IPS DF 19.7 (cell line): ENCODE measurements around the gene ZDHHC9.

ENCODE experiments used
- DNase-seq: peaks from one replicate; pipeline ENCODE4 v3.0.0-alpha.2; 2013; ENCODE audit warnings: low read depth, low spot score

ZDHHC9 gene

DNA sequence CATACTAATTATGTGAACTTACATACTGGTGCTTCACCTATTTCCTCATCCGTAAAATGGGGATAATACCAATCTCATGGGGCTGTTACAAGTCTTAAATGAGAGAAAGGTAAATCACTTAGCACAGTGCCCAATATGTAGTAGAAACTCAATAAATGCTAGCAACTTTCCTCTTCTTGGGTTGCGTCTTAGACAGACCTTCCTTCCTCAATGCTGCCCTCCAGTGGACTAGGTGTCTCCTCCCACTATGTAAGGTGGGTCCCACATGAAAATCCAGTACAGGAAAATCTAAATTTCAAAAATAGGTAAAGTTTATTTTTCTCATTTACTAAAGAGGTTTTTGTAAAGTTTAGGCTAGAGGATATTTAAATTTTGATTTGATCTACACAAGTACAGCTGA, 20.6 kb downstream of the ZDHHC9 start:
- no peak for DNase-seq

DNA sequence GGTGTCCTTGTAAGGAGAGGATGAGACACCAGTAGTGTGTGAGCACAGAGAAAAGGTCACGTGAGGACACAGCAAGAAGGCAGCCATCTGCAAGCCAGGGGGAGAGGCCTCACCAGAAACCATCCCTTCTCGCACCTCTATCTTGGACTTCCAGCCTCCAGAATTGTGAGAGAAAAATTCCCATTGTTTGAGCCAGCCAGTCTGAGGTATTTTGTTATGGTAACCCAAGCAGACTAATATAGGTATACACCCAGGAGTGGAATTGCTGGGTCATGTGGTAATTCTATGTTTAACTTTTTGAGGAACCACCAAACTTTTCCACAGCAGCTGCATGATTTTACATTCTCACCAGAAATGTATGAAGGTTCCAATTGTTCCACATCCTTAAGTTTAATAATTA, 25.6 kb downstream of the ZDHHC9 start:
- DNase-seq = no peak

DNA sequence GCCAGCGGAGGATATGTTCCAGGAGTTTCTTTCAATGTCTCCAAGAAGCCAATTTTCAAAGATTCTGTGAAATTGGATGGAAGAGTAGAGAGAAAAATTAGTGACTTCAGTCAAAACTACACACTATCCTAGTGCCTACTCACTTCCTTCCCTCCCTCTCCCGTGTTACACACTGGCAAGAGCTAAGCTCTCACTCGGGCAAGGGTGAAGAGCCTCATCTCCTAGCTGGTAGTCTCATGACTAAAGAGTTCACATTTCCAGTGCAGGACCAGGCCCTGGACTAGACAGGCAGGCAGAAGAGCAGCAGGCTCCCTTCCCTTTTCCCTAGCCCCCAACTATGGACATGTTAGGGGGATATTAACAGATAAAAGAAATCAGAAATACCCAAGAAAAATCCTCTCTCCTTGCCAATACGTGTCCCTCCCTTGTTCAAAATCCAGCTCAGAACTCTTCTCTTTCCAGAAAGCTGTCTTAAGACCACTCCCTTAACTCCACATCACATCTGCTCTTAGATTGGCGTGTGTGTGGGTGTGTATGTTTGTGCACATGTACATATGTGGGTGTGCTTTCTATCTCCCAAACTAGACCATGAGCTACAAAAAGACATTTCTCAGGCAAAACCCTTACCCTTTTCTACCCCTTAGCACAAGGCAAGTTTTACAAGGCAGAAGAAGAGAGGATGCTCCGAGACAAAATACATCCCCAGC, 29.9 kb downstream of the ZDHHC9 start:
- DNase-seq = no peak

DNA sequence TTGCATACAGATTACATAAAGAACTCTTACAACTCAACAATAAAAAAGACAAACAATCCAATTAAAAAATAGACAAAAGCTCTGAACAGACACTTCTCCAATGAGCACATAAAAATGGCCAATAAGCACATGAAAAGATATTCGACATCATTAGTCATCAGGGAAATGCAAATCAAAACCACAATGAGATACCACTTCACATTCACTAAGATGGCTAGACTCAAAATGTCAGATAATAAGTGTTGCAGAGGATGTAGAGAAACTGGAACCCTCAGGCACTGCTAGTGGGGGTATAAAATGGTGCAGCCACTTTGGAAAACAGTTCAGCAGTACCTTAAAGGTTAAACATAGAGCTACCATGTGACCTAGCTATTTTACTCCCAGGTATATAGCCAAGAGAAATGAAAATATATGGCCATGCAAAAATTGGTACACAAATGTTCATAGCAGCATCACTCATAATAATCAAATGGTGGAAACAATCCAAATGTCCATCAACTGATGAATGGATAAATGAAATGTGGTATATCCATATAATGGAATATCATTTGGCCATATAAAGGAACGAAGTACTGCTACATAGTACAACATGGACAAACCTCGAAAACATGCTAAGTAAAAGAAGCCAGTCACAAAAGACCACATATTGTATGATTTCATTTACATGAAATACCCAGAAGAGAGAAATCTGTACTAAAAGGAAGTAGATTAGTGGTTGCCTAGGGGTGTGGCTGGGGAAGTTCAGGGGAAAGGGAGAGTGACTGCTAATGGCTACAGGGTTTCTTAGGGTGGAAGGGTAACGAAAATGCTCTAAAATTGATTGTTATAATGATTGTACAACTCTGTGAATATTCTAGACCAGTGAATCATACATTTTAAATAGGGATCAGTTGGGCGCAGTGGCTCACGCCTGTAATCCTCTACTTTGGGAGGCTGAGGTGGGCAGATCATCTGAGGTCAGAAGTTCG, 34.6 kb downstream of the ZDHHC9 start:
- DNase-seq = no peak

DNA sequence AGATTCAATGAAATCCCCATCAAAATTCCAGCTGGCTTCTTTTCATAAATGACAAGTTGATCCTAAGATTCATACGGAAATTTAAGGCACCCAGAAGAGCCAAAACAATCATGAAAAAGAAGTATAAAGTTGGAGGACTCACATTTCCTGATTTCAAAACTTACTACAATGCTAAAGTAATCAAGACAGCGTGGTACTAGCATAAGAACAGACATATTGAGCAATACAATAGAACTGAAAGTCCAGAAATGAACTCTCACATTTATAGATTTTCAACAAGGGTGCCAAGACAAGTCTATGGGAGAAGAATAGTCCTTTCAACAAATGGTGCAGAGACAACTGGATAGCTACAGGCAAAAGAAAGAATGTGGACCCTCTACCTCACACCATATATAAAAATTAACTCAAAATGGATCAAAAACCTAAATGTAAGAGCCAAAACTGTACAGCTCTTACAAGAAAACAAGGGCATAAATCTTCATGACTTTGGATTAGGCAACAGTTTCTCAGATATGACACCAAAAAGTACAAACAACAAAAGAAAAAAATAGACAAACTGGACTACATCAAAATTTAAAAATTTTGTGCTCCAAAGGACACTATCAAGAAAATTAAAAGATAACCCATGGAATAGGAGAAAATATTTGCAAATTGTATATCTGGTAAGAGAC, 35.4 kb downstream of the ZDHHC9 start:
- no peak for DNase-seq

DNA sequence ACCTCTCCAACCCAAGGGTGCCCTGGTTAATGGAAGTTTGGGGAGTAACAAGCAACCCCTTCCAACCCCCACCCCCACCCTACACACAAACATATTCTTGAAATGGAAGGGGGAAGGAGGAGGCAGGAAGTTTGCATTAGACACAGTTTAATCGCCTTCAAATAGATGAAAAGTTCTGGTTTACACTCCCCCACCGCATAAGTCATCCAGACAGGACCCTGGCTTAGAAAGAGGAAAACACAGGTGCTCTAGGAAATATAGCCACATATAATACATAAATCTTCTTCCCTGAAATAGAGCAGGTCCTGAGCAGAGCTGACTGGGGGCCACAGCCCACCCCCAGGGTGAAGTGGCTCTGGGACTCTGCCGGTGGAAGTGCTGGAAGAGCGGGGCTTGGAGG, 38.9 kb downstream of the ZDHHC9 start:
- DNase-seq = no peak

DNA sequence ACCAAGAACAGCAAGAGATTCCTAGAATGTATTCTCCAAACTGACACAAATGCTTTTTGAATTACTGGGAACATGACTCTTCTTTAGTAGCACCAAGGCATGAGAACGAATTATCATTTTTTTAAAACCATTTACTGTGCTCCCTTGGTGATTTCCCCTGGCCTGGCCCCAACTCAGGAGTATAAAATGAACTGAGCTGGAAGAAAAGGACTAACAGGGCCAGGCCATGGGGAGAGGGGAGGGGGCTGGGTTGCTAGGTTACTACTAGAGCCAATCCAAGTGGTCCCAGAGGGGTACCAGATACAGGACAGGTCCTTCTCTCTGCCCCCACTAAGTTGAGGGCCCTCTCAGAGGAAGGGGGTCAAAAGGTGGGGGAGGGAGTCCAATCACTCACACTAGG, 40.8 kb downstream of the ZDHHC9 start:
- DNase-seq = no peak

DNA sequence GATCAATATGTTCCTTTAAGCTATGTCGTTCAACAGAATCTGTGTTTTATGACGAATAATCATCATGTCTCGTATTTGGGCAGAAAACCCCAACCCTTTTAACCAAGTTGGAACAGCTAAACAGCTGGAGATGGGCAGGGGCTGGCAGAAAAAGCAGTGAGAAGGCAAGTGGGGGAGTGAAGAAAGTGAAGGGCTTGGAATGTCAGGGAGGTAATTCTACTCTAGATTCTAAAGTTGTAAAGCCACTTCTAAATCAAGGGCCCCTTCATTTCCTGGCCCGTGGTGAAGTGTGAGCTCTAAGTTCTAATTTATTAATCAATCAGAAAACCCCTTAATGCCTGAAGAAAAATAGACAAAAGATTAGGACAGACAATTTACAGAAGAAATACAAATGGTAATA, 43.5 kb downstream of the ZDHHC9 start:
- no peak for DNase-seq

DNA sequence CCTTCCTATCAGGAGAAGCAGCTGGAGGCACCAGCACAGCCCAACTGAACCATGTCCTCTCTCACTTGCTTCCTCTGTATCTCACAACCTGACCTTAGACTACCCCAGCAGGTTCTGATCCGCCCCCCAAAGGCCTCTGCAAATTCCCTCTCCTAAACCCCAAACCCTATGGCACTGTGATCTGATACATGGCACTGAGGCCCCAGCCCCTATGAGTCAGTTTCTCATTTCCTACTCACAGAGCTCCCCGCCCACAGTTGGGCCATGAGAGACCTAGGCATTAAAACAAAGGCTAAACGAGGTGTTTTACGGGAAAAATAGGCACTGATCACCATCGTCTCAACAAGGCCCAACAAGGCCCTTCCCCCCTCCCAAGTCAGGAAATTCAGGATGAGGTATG, 44.8 kb downstream of the ZDHHC9 start:
- no peak for DNase-seq

DNA sequence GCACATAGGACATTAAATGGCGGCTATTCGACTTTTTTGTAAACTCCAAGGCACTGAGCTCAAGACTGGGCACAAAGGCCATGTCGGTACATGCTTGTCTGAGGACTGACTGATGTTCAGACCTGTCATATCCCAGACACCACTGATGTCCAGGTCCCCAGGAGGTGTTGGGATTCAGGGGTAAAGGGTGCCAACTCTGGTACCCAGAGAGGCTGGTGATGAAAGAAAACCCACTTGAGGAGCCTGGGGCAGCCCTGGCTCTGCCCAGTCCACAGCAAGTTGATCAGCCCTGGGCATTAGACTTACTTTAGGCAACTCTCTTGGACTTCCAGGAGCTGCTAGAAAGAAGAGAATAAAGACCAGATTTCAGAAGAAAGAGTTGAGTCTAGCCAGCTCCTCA, 45.2 kb downstream of the ZDHHC9 start:
- no peak for DNase-seq

DNA sequence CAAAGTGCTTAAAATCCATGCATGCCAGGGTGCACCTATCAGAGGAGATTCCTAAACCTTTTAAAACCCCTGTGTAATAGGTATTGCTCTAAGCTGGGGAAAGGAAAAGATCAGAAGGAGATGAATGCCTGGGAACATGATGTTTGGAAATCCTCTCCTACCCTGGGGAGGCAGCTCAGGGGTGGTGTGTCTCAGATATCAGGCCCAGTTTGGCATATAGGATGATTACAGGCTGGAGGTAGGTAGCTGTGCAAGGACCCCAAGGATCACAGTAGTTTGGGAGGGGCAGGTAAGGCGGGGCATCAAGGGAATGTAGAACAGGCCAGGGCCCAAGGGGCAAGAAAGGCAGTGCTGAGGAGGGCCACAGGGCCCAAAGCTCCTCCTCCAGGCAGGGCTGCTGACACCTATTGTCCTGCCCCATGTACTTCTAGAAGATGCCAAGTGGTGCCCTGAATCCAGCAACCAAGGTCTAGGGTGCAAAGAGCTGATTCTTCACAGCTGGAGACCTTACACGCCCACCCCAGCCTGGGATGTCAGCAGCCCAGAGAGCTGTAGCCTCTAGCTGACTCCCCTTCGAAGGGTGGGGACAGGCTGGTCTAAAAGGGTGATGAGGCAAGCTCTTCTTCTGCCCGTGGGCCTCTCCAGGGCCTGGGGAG, 46.3 kb downstream of the ZDHHC9 start:
- no peak for DNase-seq

DNA sequence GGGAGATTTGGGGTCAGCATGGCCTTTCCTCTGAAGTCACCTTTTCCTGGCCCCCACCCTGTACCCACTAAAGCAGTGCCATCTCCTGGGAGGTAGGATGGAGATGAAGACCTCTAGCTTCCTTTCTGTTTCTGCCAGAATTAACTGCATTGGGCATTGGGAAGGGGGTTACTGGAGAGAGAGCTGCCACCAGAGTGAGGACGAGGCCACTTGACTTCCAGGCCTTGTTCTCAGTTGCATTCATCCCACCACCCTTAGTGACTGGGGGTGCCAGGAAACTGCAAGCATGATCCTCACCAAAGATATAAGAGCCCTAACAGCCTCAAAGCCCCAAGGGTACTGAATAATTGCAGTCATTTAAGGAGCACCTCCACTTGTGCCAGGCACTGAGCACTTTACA, 48.1 kb downstream of the ZDHHC9 start:
- no peak for DNase-seq

DNA sequence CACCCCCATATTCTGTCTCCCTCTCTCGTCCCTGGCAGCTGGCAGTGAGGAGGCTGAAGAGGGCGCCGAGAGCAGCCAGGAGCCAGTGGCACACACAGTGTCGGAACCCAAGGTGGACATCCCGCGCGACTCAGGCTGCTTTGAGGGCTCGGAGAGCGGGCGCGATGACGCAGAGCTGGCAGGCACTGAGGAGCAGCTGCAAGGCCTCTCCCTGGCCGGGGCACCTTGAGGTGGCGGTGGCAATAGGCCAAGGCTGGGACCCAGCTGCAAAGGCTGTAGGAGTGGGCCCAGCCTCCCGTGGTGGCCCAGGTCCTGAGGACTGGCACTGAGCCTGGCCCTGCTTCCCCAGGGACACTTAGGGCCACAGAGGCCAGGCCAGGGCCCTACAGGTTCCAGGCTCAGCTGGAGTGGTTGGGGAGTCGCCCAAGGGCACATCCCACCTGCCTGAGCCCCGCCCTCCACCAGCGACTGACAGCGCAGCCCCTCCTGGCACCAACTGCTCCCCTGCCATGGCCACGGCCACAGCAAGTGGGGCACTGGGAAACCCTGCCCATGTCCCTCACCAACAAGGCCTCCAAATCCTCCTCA, 50.0 kb downstream of the ZDHHC9 start:
- DNase-seq = no peak

DNA sequence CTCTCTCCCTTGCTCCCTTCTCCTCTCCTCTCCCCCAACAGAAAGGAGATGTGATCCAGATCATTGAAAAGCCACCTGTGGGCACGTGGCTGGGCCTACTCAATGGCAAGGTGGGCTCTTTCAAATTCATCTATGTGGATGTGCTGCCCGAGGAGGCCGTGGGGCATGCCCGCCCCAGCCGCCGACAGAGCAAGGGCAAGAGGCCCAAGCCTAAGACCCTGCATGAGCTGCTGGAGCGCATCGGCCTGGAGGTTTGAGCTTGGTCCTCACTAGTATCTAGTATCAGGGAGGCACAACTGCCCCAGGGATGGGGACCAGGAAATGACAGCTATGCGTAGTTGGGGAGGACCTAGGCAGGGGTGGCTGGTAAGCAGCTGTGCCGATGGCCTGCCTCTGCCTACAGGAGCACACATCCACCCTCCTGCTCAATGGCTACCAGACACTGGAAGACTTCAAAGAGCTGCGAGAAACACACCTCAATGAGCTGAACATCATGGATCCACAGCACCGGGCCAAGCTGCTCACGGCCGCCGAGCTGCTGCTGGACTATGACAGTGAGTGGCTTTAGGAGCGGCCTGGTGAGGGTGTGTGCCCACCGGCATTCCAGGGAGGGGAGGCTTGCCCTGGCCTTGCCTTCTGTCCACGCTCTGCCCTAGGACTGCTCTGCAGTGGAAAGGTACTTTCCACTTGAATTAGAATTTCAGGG, 50.9 kb downstream of the ZDHHC9 start:
- no peak for DNase-seq

DNA sequence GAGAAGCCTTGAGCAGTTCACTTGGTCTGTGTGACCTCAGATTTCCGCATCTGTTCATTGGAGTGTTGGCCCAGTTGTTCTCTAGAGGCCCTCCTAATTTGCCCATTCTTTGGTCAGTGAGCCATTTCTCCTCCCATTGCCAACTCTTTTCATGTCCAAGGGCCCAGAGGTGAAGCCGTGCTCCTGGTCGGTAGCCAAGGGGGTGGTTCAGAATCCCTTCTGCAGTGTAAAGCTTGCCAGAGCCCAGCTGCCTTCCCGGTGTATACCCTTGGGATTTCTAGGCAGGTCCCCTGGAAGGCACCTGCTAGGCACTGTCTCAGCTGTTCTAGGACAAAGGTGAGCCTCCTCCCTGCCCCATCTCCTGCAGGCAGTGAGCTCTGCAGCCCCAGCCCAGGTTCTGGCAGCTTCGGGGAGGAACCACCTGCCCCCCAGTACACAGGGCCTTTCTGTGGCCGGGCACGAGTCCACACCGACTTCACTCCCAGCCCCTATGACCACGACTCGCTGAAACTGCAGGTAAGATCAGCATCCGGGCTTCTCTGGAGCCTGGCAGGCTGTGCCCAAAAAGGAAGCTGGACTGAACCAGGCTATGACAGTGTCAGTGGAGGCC, 51.6 kb downstream of the ZDHHC9 start:
- DNase-seq = no peak

DNA sequence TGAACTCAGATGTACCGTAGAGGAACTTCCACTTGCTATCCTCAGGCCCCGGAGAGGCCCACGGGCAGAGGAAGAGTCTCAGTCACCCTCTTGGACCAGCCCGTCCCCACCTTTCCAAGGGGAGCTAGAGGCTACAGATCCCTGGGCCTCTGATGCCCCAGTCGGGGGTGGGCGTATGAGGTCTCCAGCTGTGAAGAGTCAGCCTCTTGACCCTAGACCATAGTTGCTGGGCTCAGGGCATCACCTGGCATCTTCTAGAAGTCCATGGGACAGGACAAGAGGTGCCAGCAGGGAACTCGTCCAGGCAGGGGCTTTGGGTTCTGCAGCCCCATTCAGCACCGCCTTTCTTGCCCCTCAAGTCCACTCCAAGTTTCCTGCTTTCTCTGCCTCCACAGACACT, 52.4 kb downstream of the ZDHHC9 start:
- DNase-seq = no peak

DNA sequence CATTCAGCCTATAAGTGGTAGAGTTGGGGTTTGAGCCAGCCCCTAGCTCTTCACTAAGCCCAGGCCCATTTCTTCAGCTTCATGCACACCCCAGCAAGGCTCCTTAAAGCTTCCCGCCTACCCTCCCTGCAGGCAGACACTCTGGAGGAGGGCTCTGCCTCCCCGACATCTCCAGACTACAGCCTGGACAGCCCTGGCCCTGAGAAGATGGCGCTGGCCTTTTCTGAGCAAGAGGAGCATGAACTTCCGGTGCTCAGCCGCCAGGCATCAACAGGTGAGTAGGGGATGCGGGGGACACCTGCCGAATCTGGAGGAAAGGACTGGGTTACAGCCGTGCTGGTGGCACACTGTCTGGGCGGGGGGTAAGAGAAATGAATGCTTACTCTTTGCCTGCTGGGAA, 52.9 kb downstream of the ZDHHC9 start:
- DNase-seq = no peak

DNA sequence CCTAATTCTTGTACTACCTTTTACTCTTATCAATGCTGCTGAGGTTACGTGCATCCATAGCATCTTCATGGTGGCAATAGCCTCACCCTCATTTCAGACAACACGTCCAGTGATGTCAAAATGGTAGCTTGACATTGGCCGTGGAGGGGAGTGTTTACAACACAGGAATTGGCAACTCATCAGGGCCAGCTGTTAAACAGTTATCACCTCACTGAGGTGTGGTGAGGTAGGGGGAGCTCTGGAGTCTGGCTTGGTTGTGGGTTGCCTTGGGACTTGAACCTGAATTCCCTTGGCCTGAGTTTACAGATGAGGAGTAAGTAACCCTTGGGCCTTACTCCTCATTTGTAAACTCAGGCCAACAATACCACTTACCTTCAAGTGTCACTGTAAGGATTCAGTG, 53.5 kb downstream of the ZDHHC9 start:
- DNase-seq = no peak

DNA sequence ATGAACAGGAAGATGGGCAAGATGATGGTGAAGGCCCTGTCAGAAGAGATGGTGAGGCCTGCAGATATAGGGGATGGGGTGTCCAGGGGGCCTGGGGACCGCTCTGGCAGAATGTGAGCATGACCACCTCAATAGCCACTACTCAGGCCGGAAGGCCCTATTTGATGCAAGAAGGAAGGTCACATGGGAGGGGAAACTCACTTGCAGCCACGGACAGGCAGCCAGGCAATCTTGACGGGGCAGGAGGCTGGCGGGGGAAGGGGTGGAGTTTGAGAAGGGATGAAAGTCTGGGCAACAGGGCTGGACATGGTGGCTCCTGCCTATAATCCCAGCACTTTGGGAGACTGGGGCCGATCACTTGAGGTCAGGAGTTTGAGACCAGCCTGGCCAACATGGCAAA, 55.2 kb downstream of the ZDHHC9 start:
- no peak for DNase-seq

DNA sequence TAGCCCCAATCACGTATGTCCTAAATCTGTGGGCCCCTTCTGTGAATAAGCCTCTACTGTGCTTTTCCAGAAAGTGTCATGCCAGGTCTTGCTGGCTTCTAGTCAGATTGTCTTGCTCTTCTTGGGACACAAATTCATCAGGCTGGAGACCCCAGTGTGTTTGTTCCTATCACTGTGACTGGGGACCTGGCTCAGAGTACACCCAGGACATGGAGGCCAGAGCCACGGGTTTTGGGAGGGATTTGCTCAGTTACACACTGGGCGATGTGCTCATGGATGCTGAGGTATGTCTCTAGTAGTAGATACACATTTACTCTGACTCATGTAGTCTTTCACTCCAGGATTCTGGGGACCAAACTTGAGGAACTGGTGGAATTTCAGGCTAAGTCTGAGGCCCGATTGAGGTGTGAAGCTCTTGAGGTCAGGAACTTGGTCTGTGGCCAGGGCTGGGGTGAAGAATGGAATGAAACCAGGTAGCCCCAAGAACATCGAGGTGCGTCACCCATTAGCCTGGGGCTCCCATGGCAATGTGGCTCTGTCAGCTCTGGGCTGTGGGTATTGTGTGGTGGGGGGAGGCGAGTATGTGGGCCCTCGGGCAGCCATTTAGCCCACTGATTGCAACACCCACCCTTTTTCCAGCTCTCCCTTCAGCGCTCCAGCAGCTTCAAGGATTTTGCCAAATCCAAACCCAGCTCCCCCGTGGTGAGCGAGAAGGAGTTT, 56.2 kb downstream of the ZDHHC9 start:
- no peak for DNase-seq
